A549 (cell line): ENCODE data around the gene FAM204A.

Experiments
- CBX2 ChIP-seq: fragments of 200-600 bp; sonication (generic); IDR thresholded peaks from 2 replicates; pipeline ENCODE4 v1.6.1; 2016; ENCODE audit warnings: low read depth, mild to moderate bottlenecking, borderline replicate concordance
- EP300 ChIP-seq, 2 experiments: fragments of >200 bp; sonication (Bioruptor Twin); formaldehyde crosslinking; IDR thresholded peaks; 2 replicates in 1 of 2; 3 replicates in 1 of 2; pipeline ENCODE4 v1.6.1; 2016 to 2017
- FOSB ChIP-seq: fragments of 250-450 bp; sonication (Bioruptor Pico); IDR thresholded peaks from 2 replicates; pipeline ENCODE4 v1.5.0; 2020; ENCODE audit warnings: mild to moderate bottlenecking, moderate library complexity
- JUN ChIP-seq, 2 experiments: fragments of >200 bp; sonication (Bioruptor Twin); formaldehyde crosslinking; IDR thresholded peaks; 2 replicates in 1 of 2; 3 replicates in 1 of 2; pipeline ENCODE4 v1.6.1; 2016 to 2017
- POLR2A ChIP-seq: IDR thresholded peaks from 2 replicates; pipeline ENCODE4 v1.6.1; 2012; ENCODE audit warnings: mild to moderate bottlenecking, low read length
- POLR2AphosphoS2 ChIP-seq: conservative IDR thresholded peaks from 2 replicates; pipeline ENCODE4 v1.6.1; 2012; ENCODE audit warnings: low read length, improper control_type of control experiment, inconsistent platforms
- RARB ChIP-seq: fragments of 250-450 bp; sonication (Bioruptor Pico); IDR thresholded peaks from 2 replicates; pipeline ENCODE4 v1.8.0; 2021; ENCODE audit warnings: mild to moderate bottlenecking, moderate library complexity
- TFCP2L1 ChIP-seq: fragments of 250-450 bp; sonication (Bioruptor Pico); IDR thresholded peaks from 2 replicates; pipeline ENCODE4 v1.5.0; 2021; ENCODE audit warnings: mild to moderate bottlenecking
- ZFP36 ChIP-seq: fragments of 450-650 bp; IDR thresholded peaks from 2 replicates; pipeline ENCODE4 v1.6.1; 2014; ENCODE audit warnings: borderline replicate concordance; ENCODE audit not compliant: partially characterized antibody
- TF ChIP-seq, protein P1 (sequence below): fragments of >200 bp; sonication (Bioruptor Twin); formaldehyde crosslinking; IDR thresholded peaks from 3 replicates; pipeline ENCODE4 v1.5.1; 2016

DNA sequence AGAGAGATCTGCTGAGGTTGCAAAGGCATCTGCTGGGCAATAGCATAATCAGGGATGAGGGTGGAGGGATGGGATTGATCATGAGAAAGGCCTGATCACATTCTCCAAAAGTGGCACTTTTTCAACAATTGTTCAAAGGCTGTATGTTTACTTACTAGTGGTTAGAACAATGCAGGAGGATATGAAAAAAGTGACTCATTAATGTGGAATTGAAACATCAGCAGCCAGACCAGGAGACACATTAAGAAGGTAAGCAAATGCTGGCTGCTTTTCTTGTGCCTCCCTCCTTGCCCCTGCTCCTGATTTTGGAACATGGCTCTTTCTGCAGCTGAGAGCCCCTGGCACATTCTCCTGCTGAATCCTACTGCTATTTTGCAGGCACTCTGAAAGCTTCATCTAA, 63.5 kb downstream of the FAM204A start:
- TF ChIP-seq, protein P1, sequence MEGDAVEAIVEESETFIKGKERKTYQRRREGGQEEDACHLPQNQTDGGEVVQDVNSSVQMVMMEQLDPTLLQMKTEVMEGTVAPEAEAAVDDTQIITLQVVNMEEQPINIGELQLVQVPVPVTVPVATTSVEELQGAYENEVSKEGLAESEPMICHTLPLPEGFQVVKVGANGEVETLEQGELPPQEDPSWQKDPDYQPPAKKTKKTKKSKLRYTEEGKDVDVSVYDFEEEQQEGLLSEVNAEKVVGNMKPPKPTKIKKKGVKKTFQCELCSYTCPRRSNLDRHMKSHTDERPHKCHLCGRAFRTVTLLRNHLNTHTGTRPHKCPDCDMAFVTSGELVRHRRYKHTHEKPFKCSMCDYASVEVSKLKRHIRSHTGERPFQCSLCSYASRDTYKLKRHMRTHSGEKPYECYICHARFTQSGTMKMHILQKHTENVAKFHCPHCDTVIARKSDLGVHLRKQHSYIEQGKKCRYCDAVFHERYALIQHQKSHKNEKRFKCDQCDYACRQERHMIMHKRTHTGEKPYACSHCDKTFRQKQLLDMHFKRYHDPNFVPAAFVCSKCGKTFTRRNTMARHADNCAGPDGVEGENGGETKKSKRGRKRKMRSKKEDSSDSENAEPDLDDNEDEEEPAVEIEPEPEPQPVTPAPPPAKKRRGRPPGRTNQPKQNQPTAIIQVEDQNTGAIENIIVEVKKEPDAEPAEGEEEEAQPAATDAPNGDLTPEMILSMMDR, result no peak
- TF ChIP-seq ZFP36 (no peak), TFCP2L1 (no peak), EP300 (IDR thresholded peaks at IDR 0.05) (no peak), RARB (CRISPR knock-in tag) (no peak), POLR2AphosphoS2 (no peak), POLR2A (no peak), FOSB (CRISPR knock-in tag) (no peak), JUN (IDR thresholded peaks at IDR 0.05) (no peak), CBX2 (no peak)
